HG03571 (cell line): Measurements from ENCODE around the gene DACT2.
"Not testable (repeated sequence)": the region's sequence is repeated elsewhere in the genome, so short reads cannot be mapped to it uniquely, and the experiment has no call there.

Experiments
- ATAC-seq: cut with Tn5 transposase; IDR thresholded peaks from one replicate; pipeline ENCODE4 v1.9.1; 2021; ENCODE audit not compliant: unreplicated experiment

The DACT2 gene

DNA sequence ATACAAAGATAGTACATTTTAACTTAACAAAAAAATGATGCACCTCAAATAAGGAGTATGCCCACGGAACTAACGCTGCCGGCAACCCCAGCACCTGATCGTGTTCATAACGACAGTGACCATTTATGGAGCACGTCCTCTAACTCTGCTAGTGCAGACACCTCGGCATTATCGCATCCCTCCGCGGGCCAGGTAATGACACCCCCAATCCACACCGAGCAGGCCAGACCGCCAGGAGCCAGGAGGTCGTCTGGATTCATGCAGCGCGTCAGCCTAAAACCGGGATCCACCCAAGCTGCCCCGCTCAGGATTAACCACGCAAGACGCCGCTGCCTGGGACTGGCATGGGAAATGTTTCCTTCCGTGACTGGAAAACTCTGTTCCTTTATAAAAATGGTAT is 34.1 kb downstream of the DACT2 start:
- ATAC-seq, result no peak

DNA sequence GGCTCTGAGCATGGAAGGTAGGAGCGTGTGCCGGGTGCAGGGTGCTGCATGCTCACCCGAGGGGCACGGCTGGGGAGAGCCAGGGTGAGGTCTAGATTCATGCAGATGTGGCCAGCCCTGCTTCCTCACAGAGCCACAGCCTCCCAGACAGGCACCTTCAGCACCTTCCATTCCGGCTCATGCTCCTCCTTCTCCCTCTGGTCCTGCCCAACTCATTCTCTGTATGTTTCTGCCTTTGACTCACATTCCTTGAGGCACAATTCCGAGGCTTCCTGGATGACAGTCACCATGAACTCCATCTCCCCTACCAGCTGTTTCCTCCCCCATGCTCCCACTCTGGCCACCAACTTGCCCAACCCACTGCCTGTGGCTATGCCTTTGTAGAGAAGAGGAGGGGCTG is 35.4 kb downstream of the DACT2 start:
- no peak for ATAC-seq

DNA sequence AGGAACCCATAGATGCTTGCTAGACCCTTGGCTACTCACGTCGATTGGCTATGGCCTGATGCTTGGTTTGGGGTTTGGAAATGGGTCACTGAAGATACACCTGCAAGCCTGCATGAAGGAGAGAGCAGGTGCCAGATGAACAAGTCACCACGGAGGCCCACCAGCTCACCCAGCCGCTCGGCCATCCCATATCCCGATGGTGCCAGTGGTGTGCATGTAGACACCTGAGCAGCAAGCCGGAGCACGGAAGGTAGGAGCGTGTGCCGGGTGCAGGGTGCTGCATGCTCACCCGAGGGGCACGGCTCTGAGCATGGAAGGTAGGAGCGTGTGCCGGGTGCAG is 35.9 kb downstream of the DACT2 start:
- ATAC-seq, result no peak

GRCh38 chr6:168282985-168283685 is 36.4 kb downstream of the DACT2 start:
- ATAC-seq, result no peak

GRCh38 chr6:168281826-168282225 is 37.8 kb downstream of the DACT2 start:
- no peak for ATAC-seq

GRCh38 chr6:168281314-168281713 is 38.3 kb downstream of the DACT2 start:
- not testable (repeated sequence) for ATAC-seq

DNA sequence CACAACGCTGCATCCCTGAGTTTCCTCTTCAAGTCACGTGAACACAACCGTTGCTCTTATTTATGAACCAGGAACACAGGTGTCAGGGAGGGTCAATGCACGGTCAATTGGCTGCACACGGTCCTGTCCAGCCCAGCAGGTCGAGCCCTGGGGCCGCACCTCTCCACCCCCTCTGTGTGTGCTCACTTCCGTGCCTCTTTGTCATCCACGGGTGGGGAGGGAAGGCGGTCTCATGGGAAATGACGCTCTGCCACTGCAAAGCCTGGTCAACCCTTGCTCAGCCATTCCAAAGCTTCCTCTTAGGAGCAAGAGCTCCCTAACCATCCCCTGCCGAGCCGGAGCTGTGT is 38.7 kb downstream of the DACT2 start:
- ATAC-seq, result no peak

GRCh38 chr6:168280020-168280898 is 39.3 kb downstream of the DACT2 start:
- no peak for ATAC-seq

- ATAC-seq, result no peak
Measured at GRCh38 chr6:168279403-168279935, 40.1 kb downstream of the DACT2 start.

- no peak for ATAC-seq
Measured at GRCh38 chr6:168278904-168279303, 40.7 kb downstream of the DACT2 start.

DNA sequence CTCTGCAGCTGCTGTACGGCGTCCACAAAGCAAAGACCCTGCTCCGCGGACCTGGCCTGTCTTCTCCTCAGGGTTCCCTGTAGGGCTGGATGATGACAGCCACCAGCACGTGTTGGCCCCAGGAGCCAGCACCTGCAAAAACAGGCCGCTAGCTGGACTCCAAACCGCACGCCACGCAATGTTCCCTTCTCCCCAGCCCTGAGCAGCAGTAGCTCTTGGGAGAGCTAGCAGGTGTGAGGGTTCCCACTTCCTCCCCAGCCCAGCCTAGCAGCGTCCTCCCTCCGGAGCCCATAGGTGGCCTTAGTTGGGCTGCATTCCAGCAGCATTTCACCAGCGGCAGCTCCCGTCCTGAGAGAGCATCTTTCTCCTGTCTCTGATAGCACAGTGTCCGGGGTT is 42.3 kb downstream of the DACT2 start:
- ATAC-seq, result no peak

DNA sequence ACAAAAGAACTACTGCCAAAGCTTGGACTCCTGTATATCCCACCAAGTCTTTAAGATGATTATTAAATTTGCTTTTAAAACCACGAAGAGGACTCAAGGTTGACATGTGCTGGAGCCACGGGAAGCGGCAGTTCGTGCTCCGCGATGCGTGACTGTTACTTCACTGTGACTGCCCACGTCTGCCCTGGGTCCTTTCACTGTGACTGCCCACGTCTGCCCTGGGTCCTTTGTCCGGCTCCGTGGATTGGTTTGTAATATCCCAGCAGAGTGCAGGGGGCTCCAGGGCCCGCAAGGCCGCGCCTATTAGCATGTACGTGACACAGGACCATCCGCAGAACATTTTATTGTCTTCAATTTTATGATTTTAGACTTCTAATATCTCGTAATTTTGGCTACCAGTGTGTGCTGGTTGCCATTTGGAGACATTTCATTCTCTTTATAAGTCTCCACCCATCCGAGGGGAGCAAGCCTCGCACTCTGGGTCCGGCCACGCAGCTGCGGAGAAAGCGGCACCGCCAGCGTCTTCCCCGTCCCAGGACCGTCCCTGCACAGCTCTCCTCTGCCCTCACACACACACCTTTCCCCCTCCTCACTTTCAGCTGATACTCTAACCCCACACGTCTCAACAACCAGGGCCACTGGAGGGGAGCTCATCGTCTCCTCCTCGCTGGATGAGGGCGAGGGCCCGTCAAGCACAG is 42.9 kb downstream of the DACT2 start:
- no peak for ATAC-seq

DNA sequence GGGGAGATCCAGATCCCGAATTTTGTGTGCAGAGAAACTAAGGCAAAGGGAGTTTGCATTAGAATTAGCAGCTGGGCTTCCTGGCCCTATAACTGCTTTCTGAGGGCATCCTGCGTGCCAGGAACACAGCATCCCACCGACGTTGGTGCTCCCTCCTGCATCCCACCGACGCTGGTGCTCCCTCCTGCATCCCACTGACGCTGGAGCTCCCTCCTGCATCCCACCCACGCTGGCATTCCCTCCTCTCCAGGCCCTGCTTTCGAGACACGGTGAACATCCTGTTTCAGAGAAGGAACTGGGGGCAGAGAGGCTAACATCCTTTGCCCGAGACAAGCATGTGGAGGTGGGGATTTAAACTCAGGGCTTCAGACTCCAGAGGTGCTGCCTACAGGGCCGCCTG is 44.4 kb downstream of the DACT2 start:
- no peak for ATAC-seq

DNA sequence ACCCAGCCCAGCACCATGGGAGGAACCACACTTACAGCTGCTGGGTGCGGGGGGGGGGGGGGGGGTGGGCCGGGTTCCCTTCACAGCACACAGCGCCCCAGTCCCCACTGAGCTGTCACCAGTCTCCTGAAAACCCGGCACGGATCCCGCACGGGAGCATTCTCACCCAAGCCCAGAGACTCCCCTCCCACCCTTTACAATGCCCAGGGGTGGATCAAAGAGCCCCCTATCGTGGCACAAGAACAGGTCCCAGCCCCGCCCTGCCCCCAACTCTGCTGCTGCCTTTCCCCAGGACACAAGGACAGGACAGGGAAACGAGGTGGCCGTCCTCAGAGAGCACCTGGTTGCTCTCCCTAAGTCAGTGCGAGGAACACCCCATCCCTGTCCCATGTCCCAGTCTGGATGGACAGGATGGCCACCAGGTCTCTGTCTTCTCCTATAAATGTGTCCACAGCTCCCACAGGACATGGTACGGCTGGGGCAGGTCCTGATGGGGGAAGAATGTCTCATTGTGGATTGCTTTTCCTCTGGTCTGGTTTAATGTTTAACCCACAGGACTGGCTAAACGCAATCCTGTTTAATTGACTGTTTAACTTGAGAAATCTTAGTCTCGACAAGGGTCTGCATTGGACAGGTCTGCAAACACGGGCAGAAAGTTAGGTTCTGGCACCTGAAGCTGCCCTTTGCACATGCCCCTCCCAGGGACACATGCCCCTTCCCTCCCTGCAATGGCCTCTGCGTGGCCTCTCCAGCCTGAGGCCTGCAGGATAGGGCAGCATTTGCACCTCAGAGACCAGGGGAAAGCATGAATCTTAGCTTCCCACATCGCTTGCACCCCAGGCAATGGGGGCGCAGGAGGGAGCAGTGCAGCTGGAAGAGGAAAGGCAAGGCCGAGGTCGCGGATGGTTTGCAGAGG is 45.3 kb downstream of the DACT2 start:
- no peak for ATAC-seq

- no peak for ATAC-seq
Measured at GRCh38 chr6:168273441-168274036, 46.0 kb downstream of the DACT2 start.

DNA sequence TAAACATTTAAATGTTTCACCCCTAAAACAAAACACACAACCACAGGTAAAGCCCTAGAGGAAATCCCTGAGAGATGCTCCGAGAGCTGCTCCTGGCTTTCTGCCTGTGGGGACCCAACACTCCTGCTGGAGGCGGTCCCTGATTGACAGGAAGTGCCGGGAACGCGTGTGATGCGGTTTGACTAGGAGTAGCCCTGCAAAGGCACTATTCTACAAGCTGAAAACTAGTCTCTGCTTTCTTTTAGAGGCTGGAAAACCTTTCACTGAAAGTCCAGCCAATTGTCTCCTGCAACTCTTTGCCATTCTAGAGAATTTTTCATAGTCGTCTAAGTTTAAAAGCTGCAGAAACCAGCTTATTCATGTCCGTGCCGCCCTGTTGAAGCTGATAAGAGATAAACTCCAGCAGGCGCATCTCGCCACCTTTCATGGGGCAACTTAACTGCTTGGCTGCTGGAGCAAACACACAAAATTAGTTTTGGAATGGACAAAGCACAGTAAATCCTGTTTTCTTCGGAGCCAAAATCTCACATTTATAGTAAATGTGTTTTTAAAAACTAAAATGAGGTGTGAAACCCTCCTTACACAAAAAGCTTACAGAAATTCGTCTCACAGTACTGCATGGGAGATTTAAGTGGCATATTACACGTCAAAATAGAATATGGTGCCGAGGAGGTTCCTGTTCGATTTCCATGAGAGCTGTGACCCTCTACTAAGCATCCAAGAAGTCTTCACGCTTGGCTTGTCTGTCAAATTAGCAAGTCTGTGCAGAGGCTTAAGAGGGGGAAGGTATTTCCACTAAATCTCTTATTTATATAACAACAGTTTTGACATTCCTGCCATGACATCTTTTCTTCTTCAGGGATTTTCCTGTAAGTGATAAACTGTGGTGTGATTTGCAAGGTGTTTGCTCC is 46.9 kb downstream of the DACT2 start:
- ATAC-seq, result no peak

DNA sequence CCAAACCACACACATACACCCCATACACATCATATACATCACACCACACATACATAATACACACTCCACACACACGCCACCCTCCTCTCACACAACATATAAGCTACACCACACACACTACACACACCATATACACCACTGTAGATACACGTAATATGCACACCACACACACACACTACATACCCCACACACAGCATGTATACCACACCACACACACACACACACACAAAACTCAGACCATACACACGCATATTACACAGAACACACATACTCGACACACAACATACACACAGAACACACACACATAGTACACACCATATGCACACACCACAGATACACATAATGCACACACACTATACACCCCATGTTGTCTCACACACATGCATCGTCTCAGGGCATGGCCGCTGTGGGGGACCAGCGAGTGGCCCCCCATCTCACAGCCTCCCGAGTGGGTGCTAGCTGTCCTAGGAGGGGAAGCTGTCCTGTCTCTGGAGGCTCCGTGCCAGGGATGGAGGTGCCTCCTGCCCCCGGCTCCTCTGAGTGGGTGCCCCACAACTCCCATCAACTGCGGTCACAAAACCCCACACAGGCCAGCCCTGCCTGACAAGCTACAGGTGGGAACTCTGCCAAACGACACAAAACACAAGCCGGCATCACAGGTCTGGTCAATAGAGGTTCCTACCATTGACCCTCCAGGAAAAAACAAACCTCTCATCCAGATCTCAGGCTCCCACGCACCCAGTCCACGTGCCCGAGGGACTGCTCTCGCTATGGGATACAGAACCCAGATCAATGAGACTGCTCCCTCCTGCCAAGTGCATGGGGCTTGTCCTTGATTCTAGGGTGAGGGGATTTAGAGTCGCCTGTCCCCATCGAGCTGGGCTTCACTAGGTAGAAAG is 49.1 kb downstream of the DACT2 start:
- no peak for ATAC-seq
